GM12878 (cell line): Measurements from ENCODE around the gene SBNO2. TPM values are rescaled to one million over a fixed set of nuclear protein-coding genes. Genes with fewer than 3 reads are reported as not detected.

Source experiments
- BCL3 ChIP-seq: IDR thresholded peaks from 2 replicates; pipeline ENCODE4 v1.6.1; 2011; ENCODE audit warnings: borderline replicate concordance, low read depth, mild to moderate bottlenecking, moderate library complexity, low read length; ENCODE audit not compliant: insufficient read depth, poor library complexity, severe bottlenecking
- CUX1 ChIP-seq: IDR thresholded peaks from 2 replicates; pipeline ENCODE4 v1.6.1; 2012; ENCODE audit warnings: improper control_type of control experiment, low read depth, low read length; ENCODE audit not compliant: insufficient replicate concordance
- ESRRA ChIP-seq: IDR thresholded peaks from 2 replicates; pipeline ENCODE4 v1.6.1; 2012; ENCODE audit warnings: mild to moderate bottlenecking, low read length, improper control_type of control experiment
- EZH2 ChIP-seq: IDR thresholded peaks from 2 replicates; pipeline ENCODE4 v1.6.1; 2012; ENCODE audit warnings: low read depth, mild to moderate bottlenecking, control low read depth, inconsistent platforms, low read length, borderline replicate concordance; ENCODE audit not compliant: control insufficient read depth
- GATAD2B ChIP-seq: fragments of 450-650 bp; conservative IDR thresholded peaks from 2 replicates; pipeline ENCODE4 v1.6.1; 2017; ENCODE audit warnings: low read depth, mild to moderate bottlenecking, moderate library complexity
- IRF3 ChIP-seq: fragments of 450-650 bp; IDR thresholded peaks from 2 replicates; pipeline ENCODE4 v1.6.1; 2014; ENCODE audit warnings: mild to moderate bottlenecking
- MXI1 ChIP-seq: fragments of 150-350 bp; IDR thresholded peaks from 2 replicates; pipeline ENCODE4 v1.6.1; 2011; ENCODE audit warnings: low read depth, mild to moderate bottlenecking, inconsistent platforms, low read length, improper control_type of control experiment
- NFYA ChIP-seq: IDR thresholded peaks from 2 replicates; pipeline ENCODE4 v1.6.1; 2011; ENCODE audit warnings: low read depth, mild to moderate bottlenecking, low read length, improper control_type of control experiment, borderline replicate concordance
- NR2C1 ChIP-seq: fragments of 450-650 bp; IDR thresholded peaks from 2 replicates; pipeline ENCODE4 v1.6.1; 2017; ENCODE audit warnings: antibody characterized with exemption, mild to moderate bottlenecking, moderate library complexity
- SIX5 ChIP-seq: IDR thresholded peaks from 2 replicates; pipeline ENCODE4 v1.6.1; 2011; ENCODE audit warnings: mild to moderate bottlenecking, low read depth, low read length, moderate library complexity; ENCODE audit not compliant: severe bottlenecking
- SKIL ChIP-seq: fragments of 450-650 bp; IDR thresholded peaks from 2 replicates; pipeline ENCODE4 v1.6.1; 2017; ENCODE audit warnings: mild to moderate bottlenecking, low read depth, inconsistent platforms; ENCODE audit not compliant: poor library complexity, severe bottlenecking
- SREBF1 ChIP-seq: IDR thresholded peaks from 2 replicates; pipeline ENCODE4 v1.6.1; 2012; ENCODE audit warnings: mild to moderate bottlenecking, low read length
- YBX1 ChIP-seq: fragments of 450-650 bp; IDR thresholded peaks from 2 replicates; pipeline ENCODE4 v1.6.1; 2016; ENCODE audit warnings: antibody characterized with exemption
- ZBTB4 ChIP-seq: fragments of 450-650 bp; formaldehyde crosslinking; IDR thresholded peaks from 2 replicates; pipeline ENCODE4 v1.4.0; 2022; ENCODE audit warnings: mild to moderate bottlenecking, moderate library complexity
- ZNF207 ChIP-seq: fragments of 450-650 bp; IDR thresholded peaks from 2 replicates; pipeline ENCODE4 v1.6.1; 2014; ENCODE audit warnings: antibody characterized with exemption, mild to moderate bottlenecking, borderline replicate concordance
- polyA plus RNA-seq, 11 experiments: library from polyadenylated mRNA; depleted of rRNA in 4 of 11; unstranded in 6 of 11; stranded (reverse) in 5 of 11; fragments of >200 nt; fragmentation: Nextera tagmentation in 4 of 11; fragmentation: Illumina TruSeq in 1 of 11; extraction: Ambion mirVana in 4 of 11; extraction: Trizol in 1 of 11; gene quantifications; 1 replicate in 1 of 11; 2 replicates in 10 of 11; pipeline versions ENCODE4 v1.2.1 to v1.2.3, GENCODE V29; 2011 to 2016; ENCODE audit warnings: inconsistent platforms in 2 of 11, missing spikeins in 2 of 11, low read depth in 1 of 11
- total RNA-seq, 4 experiments: library from RNA; depleted of rRNA in 3 of 4; stranded (reverse); fragments of >200 nt in 3 of 4; fragmentation: Illumina TruSeq in 1 of 4; extraction: Trizol in 1 of 4; gene quantifications; 2 replicates each; pipeline versions ENCODE4 v1.2.1 to v1.2.3, GENCODE V29; 2013 to 2021

SBNO2 gene
- total and polyA plus RNA-seq, 10 of the 15 experiments (the other 5 are each of a cell fraction or from before 2014, with no cell fraction given), result 0.08 to 44.6 (median 5.4) TPM

- TF ChIP-seq IRF3, result peak; percentile 65; the same call in 1 of the 2 replicates
- no peak for TF ChIP-seq BCL3
- no peak for TF ChIP-seq NFYA
- TF ChIP-seq GATAD2B, result no peak
- no peak for TF ChIP-seq CUX1
- TF ChIP-seq SIX5, result peak; percentile 87
- TF ChIP-seq ZNF207, result peak; percentile 70; the same call in 1 of the 2 replicates
- TF ChIP-seq ESRRA, result no peak
- TF ChIP-seq ZBTB4, result no peak
- TF ChIP-seq YBX1, result no peak
- TF ChIP-seq SREBF1, result peak; percentile 80
- TF ChIP-seq NR2C1, result no peak
- TF ChIP-seq EZH2, result no peak
- TF ChIP-seq MXI1, result peak; percentile 69; the same call in 1 of the 2 replicates
- TF ChIP-seq SKIL, result no peak
These were observed 78.9 kb downstream of the SBNO2 start, which contains the start of gene POLR2E (continued) for GRCh38 chr19:1094978-1095701.
